Suprapubic skin (tissue), 4 donors: ENCODE data around the gene ATF1.
"Not testable (repeated sequence)": the region's sequence is repeated elsewhere in the genome, so short reads cannot be mapped to it uniquely, and the experiment has no call there.

Source experiments
- CTCF ChIP-seq, 2 donors: fragments of 200-600 bp in 1 of 2; fragments of 450-650 bp in 1 of 2; sonication (generic) in 1 of 2; IDR thresholded peaks; one replicate each; pipeline ENCODE4 v1.5.1; 2016 to 2019; ENCODE audit warnings: antibody characterized with exemption in 2 of 2, mild to moderate bottlenecking in 1 of 2, moderate library complexity in 1 of 2
- POLR2A ChIP-seq, 2 donors: fragments of 450-650 bp; IDR thresholded peaks; one replicate each; pipeline ENCODE4 v1.6.1; 2017; ENCODE audit warnings: antibody characterized with exemption in 2 of 2, mild to moderate bottlenecking in 2 of 2, moderate library complexity in 2 of 2
- POLR2AphosphoS5 ChIP-seq, 3 donors: sonication (generic); formaldehyde crosslinking; IDR thresholded peaks; one replicate each; pipeline ENCODE4 v1.6.1; 2017; ENCODE audit warnings: antibody characterized with exemption in 3 of 3

GRCh38 chr12:50868881-50869280 lies 105.0 kb downstream of the ATF1 start:
- not testable (repeated sequence) for TF ChIP-seq CTCF, POLR2AphosphoS5, POLR2A (IDR thresholded peaks at IDR 0.05)
